Measurements from ENCODE around the gene CARNS1.

DNA sequence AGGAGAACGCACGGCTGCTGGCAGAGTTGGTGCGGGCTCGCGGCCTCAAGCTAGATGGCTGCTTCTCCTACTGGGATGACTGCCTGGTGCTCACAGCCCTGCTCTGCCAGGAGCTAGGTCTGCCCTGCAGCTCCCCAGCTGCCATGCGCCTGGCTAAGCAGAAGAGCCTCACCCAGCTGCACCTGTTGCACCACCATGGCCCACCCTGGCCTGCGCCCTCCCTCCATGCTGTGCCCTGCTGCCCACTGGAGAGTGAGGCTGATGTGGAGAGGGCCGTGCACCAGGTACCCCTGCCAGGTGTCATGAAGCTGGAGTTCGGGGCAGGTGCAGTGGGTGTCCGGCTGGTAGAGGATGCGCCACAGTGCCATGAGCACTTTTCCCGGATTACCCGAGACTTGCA, 8.0 kb downstream of the CARNS1 start:
- TF ChIP-seq CSDE1 (IDR thresholded peaks at IDR 0.05), result no peak
- no peak for TF ChIP-seq POLR2AphosphoS5 (IDR thresholded peaks at IDR 0.05; ENCODE audit: control insufficient read depth, insufficient read depth, low read depth, low read length)
- no peak for TF ChIP-seq JUN (IDR thresholded peaks at IDR 0.05; ENCODE audit: borderline replicate concordance, low read depth, low read length)
- TF ChIP-seq JUN (CRISPR knock-in tag; IDR thresholded peaks at IDR 0.05; ENCODE audit: borderline replicate concordance), result no peak
- no peak for TF ChIP-seq NCOR1 (IDR thresholded peaks at IDR 0.05)
- no peak for TF ChIP-seq HDGF (IDR thresholded peaks at IDR 0.05)
- no peak for TF ChIP-seq DDX20 (tag; IDR thresholded peaks at IDR 0.05; ENCODE audit: low read depth)

All from K562 (cell line).